ENCODE measurements around the gene UBE2N.
A peak's percentile ranks its signal among the peaks of the same experiment; 100 is the strongest.

The UBE2N gene, protein sequence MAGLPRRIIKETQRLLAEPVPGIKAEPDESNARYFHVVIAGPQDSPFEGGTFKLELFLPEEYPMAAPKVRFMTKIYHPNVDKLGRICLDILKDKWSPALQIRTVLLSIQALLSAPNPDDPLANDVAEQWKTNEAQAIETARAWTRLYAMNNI

DNA sequence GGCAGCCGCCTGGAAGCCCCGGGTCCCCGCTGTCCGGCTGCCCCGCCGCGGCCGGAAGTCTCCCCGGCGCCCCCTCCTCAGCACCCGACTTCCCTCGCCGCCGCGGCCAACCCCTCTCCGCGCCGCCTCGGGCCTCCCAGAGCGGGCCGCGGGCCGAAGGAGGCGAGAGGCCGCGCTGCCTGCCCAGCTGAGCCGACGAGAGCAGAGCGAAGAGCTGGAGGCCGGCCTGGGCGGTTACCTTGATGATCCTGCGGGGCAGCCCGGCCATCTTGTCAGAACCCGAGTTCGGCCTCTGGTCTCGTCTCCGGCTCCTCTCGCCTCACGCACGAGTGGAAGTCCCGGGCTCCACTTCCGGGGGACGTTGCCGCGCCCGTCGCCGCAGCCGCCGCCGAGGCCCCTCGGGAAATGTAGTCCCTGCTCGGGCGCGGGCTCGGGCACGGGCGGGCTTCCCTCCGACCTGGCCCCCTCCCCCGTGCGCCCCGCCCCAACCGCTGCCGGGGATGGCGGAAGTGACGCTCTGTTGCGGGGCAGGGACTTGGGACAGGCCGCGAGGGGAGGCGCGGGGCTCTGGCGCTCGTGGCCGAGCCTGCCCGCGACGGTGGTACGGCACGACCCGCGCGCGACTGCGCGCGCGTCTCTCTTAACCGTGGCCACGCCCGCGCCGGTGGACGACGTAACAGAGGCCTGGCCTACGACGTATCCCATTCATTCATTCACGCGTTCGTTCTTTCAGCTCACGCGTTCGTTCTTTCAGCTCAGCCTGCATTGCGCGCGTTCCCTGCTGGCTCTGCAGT is at the start of gene UBE2N:
Gene UBE2N, minus strand, starts transcription at position 331 of the 794 bp plus-strand sequence. Its CDS starts 63 bp downstream, at position 268.
- DNase-seq (ENCODE audit: low spot score): peak; percentile 90

DNA sequence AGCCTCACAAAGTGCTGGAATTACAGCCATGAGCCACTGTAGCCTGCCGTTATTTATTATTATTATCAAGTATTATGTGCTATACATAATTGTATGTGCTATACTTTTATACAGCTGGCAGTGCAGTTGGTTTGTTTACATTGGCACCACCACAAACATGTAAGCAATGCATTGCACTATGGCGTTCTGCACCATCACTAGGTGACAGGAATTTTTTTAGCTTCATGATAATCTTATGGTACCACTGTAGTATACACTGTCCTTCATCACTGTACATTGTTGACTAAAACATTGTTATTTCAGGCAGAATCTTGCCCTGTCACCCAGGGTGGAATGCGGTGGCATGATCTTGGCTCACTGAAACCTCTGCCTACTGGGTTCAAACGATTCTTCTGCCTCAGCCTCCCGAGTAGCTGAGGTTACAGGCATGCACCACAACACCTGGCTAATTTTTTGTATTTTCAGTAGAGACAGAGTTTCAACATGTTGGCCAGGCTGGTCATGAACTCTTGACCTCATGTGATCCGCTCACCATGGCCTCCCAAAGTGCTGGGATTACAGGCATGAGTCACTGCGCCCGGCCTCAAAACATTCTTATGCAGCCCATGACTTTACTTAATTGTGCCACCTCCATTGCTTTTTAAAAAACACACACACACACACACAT is 42.7 kb upstream of the UBE2N start:
- no peak for DNase-seq (ENCODE audit: low spot score)

DNA sequence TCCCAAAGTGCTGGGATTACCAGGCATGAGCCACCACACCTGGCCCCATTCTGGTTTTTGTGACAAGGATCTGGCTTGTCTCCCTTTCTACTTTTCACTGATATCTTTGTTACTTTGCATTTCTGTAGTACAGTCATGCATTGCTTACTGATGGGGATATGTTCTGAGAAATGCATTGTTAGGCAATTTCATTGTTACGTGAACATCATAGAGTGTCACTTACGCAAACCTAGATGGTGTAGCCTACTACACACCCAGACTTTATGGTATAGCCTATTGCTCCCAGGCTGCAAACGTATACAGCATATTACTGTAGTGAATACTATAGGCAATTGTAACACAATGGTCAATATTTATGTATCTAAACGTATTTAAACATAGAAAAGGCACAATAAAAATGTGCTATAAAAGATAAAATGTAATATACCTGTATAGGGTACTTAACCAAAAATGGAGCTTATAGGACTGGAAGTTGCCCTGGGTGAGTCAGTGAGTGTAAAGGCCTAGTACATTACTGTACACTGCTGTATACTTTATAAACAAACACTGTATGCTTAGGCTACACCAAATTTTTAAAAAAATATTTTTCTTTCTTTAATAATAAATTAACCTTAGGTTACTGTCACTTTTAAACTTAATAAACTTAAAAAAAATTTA is 41.5 kb upstream of the UBE2N start:
- DNase-seq (ENCODE audit: low spot score): no peak

GRCh38 chr12:93482721-93483120 is 41.0 kb upstream of the UBE2N start:
- DNase-seq (ENCODE audit: low spot score): no peak

DNA sequence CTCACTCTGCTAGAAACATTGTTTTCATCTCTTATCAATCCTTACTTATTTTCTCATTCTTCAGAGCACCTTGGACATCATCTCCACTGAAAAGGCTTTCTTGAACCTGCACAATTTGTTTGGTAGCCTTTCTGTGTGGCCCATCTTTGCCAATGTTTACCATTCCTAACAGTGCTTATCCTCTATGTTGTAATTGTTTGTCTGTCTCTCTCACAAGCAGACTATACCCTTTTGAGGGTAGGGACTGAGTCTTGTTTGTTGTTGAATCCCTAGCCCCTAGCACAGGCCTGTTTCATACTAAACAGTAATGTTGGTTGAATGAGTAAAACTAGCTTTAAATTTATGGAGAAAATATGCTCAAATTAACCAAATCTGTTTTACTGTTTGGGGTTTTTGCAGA is 34.8 kb upstream of the UBE2N start:
- no peak for DNase-seq (ENCODE audit: low spot score)

DNA sequence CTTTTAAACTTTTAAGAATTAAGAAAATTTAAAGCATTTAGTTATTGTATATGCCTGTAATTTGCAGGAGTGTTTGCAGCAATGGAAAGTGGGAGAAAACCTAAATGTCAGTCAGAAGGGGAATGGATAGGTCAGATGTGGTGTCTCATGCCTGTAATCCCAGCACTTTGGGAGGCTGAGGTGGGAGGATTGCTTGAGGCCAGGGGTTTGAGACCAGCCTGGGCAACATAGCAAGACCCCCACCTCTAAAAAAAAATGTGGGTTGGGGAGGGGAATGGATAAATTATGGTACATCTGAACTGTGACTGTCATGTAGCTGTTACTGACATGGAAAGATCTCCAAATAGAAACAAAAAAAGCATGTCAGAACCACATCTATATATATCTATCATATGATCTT is 27.6 kb upstream of the UBE2N start:
- DNase-seq (ENCODE audit: low spot score): no peak

GRCh38 chr12:93468008-93468371 is 26.2 kb upstream of the UBE2N start:
- peak; percentile 27 for DNase-seq (ENCODE audit: low spot score)

- peak; percentile 89 for DNase-seq (ENCODE audit: low spot score)
Measured at GRCh38 chr12:93467351-93468007, 25.7 kb upstream of the UBE2N start, which contains the start of gene MRPL42. Gene MRPL42 (plus strand): TSS chr12:93467514. CDS start chr12:93469286, 1,772 bp downstream.

DNA sequence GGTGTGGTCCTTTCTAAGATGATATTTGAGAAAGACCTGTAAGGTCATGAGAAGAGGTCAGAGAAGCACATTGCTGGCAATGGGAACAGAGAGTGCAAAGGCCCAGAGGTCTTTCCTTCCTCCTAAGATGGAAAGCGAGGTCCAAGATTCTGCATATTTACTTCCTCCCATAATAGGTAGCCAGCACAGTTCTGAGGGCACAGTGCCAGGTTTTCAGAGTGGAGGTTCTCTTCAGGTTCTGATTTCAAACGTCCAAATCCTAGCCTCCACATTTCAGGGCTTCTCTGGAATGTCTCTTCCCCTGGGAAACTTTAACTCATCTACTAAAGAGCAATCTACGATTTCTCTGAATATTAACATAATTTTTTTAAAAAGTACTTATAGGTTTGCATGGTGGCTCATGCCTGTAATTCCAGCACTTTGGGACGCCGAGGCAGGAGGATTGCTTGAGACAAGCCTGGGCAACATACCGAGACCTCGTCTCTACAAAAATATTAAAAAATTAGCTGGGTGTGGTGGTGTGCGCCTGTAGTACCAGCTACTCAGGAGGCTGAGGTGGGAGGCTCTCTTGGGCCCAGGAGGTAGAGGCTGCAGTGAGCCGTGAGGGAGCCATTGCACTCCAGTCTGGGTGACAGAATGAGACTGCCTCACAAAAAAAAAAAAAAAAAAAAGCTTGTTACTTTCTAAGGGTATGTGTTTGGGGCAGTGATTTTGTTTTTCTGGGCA is 25.0 kb upstream of the UBE2N start:
- DNase-seq (ENCODE audit: low spot score): no peak

DNA sequence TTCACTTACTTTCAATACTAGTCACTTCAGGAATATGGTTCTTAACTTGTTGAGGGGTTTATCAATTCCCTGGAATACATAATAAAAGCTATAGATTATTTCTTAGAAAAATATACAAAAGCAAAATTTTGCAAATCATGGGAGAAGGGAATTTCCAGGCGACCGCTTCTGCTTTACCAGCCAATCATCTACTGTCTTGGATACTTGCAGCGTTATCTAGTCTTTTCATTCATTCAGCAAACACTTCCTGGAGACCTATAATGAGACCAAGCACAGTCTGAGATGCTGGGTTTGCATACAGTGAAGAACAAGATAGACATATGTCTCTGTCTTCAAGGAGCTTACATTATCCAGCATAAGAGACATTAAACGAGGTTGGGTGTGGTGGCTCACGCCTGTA is 24.1 kb upstream of the UBE2N start:
- no peak for DNase-seq (ENCODE audit: low spot score)

- no peak for DNase-seq (ENCODE audit: low spot score)
Measured at GRCh38 chr12:93461503-93461902, 19.8 kb upstream of the UBE2N start.

- DNase-seq (ENCODE audit: low spot score): no peak
Measured at GRCh38 chr12:93460902-93461301, 19.2 kb upstream of the UBE2N start.

DNA sequence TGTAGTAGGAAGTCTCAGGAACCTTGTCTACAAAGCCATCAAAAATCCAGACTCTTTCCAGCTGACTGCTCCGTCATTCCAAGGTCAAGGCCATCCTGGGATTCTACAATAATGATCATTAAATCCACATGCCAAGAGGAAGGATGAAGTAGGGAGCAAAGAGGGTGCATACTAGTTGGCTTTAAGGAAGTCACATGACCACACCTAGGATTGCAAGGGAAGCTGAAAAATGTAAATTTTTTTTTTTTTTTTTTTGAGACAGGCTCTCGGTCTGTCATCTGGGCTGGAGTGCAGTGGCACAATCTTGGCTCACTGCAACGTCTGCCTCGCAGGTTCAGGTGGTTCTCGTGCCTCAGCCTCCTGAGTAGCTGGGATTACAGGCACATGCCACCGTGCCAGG is 18.3 kb upstream of the UBE2N start:
- DNase-seq (ENCODE audit: low spot score): no peak

GRCh38 chr12:93459097-93459496 is 17.4 kb upstream of the UBE2N start:
- DNase-seq (ENCODE audit: low spot score): no peak

- DNase-seq (ENCODE audit: low spot score): no peak
Measured at GRCh38 chr12:93456077-93456476, 14.3 kb upstream of the UBE2N start.

DNA sequence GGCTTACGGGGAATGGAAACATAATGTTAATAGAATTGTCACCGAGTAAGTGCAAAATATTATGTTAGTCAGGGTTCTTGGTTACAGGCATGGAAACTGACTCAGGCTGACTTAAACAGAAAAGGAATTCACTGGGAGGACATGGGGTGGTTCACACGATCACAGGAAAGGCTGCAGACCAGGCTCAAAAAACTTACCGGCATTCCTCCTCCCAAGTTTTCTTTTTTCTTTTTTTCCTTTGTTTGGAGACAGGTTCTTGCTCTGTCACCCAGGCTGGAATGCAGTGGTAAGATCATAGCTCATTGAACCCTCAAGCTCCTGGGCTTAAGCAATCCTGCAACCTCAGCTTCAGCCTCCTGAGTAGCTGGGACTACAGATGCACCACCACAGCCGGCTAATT is 11.9 kb upstream of the UBE2N start:
- DNase-seq (ENCODE audit: low spot score): no peak

DNA sequence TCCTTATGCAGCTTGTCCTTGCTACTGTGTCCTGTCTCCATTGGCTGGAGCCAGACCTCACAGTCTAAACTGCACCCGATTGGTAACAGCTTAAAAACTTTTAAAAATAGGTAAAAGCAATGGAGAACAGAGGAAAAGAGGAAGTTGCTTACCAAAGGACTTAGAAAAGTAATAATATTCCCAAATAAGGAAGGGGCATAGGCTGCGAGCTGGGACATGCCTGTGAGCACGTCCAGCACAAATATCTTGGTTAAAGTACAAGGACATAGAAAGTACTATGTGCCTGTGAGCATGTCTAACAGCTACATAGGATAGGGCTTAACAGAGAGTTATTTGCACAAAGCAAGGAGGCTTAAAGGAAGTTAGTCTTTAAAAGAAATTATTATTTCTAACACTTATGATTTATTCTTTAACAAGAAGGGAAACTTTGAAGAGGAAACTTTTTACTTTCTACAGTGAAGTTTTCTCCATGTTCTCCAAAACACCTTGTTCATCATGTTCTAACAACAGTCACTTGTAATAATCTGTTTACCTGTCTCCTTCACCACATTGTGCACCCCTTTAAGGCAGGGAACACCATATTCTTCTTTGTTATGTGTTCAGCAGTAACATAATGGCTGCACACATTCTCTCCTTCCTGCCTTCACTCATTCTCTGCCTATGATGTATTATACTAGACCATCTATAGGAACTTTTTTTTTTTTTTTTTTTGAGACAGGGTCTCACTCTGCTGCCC is 9.8 kb upstream of the UBE2N start:
- no peak for DNase-seq (ENCODE audit: low spot score)

GRCh38 chr12:93449277-93449676 is 7.5 kb upstream of the UBE2N start:
- DNase-seq (ENCODE audit: low spot score): no peak

DNA sequence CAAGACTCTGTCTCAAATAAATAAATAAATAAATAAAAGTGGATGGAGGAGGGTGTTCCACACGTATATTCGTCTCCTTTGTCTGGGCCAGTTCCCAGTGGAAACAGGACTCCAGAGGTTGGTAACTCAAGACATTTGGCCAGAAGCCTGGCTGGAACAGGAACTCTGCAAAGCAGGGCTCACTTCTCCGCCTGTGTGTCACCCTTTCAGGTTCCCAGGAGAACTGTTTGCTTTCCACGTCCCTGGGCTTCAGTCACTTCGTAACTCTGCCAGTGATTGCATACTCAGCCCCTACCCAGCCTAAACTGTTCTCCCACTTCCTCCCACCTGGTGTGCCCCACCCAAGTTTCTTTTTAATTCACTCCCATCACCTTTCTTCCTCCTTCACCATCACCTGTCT is 7.0 kb upstream of the UBE2N start:
- DNase-seq (ENCODE audit: low spot score): no peak

DNA sequence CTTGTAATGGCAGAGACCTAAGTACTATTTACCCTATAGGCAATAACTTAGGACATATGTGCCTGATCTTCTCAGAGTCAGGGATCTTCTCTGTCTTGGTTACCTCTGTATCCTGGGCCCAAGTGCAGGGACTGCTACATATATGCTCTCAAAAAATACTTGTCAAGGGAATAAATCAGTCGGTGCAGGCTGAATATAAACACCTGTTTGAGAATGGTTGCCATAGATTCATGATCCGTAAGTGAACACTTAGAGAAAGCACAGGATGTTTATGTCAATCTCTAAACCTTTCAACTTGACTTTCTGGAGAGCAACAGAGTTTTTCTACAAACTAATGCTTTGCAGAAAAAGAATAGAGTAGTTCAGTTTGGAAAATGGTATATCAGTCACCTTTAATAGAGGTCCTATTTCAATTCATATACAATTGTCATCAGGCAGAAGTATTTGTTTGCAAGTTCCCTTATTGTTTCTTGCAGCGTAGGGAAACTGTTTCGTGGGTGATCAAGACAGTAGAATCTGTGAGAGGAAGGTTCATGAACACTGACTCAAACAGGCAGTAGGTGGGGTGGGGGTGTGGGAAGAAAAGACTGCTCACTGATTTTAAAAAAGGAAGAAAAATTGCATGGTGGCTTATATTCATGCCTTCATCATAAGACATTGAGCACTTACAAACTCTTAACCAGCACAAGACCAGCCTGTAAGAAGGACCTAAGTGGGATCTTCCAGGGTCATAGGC is 6.0 kb upstream of the UBE2N start:
- DNase-seq (ENCODE audit: low spot score): no peak

All from SW480 (cell line).